ENCODE measurements around the gene SPECC1L.
A peak's percentile ranks its signal among the peaks of the same experiment; 100 is the strongest.

The SPECC1L gene

GRCh38 chr22:24414523-24414922 lies 143.9 kb downstream of the SPECC1L start:
- DNase-seq (ENCODE audit: low read depth) = no peak

- no peak for DNase-seq (ENCODE audit: low read depth)
Measured at GRCh38 chr22:24414984-24415945, 144.6 kb downstream of the SPECC1L start.

DNA sequence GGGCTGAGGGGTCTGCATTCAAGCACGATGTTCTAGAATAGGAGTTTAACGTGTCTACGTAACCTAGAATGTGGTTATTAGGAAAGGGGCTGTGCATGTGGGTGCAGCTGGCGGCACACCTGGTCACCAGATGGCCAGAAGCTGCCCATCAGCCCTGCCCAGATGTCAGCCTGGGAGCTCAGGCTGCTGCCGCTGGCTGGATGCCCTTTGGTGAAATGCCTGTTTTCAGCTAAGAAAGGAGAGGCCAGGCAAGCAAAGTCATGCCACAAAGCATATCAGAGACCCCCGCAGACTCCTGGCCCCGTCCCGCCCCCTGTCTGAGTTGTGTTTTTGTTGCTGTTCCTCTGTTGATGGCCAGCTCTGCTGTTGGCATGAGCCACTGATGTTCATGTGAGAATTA lies 145.5 kb downstream of the SPECC1L start:
- no peak for DNase-seq (ENCODE audit: low read depth)

GRCh38 chr22:24416611-24417010 lies 146.0 kb downstream of the SPECC1L start:
- DNase-seq (ENCODE audit: low read depth) = no peak

- DNase-seq (ENCODE audit: low read depth) = no peak
Measured at GRCh38 chr22:24417200-24417599, 146.6 kb downstream of the SPECC1L start.

DNA sequence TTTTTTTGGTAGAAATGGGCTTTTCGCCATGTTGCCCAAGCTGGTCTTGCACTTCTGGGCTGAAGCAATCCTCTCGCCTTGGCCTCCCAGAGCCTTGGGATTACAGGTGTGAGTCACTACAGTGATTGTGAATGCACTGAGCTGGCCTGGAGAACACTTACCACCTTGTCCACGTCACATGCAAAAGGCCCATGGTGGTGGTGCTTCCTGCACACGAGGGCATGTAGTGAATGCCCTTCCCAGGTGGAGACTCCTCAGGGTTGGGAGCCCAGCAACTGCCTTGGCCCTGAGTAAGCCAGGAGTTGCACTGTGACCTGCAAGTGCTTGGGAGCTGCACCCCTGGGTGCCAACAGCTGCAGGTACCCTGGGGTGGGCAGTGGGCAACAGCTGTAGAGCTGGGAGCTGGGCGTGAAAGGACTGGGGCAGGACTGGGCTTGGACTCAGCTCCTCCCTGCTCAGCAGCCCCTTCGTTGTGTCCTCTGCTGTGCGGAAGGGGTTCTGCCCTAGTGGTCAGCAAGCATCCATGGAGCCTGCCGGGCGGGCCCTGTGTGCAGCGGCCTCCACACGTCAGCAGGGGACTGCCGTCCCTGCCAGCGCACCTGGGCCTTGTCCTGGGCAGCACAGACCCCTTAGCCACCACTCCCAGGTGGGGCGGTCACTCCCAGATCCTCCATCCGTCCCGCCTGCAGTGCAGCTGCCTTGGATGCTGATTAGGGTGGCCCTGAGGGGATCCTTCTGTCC lies 147.4 kb downstream of the SPECC1L start:
- DNase-seq (ENCODE audit: low read depth) = no peak

DNA sequence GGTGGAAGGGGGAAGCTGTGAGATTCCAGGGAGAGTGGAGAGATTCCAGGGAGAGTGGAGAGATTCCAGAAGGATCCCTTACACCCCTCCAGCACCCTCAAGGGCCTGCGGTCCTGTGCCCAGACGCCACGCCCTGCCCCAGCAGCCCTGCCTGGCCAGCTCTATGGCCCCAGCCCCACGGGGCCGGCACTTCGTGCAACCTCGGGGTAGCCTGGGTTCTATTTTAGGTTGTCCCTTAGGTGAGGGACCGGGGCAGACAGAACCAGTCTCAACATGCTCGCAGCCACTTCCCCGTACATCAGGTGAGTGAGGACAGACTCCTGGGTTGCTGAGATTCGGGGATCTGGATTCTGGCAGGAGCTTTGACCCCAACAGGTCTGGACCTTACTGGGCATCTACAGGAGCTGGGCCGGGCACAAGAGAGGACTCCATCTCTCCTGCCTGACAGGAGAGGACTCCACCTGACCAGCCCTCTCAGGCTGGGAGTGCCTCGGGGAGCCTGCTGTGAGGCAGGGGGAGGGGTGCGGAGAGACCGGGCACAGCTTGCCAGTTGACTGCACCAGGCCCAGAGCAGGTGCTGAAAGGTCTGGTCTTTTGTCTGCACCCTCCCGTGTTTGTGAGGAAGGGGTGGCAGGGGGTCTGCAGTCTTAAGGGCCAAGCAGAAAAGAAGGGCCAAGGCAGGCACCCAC lies 148.3 kb downstream of the SPECC1L start:
- DNase-seq (ENCODE audit: low read depth) = no peak

DNA sequence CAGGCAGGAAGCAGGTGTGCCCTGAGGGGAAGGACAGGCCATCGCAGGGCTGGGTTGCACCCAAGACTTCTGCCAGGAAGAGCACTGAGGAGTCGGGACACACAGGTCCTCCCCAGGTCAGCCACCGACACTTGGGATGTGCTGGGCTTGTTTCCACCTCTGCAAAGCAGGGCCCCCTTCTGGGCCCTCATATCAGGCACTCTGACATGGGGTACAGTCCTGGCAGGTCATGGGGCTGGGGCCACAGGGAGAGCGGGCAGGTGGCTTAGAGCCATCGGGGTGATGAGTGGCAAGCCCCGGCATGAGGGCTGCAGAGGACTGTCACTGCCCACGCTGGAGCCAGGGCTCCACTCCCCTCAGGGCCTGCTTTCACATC lies 148.8 kb downstream of the SPECC1L start:
- DNase-seq (ENCODE audit: low read depth) = no peak

DNA sequence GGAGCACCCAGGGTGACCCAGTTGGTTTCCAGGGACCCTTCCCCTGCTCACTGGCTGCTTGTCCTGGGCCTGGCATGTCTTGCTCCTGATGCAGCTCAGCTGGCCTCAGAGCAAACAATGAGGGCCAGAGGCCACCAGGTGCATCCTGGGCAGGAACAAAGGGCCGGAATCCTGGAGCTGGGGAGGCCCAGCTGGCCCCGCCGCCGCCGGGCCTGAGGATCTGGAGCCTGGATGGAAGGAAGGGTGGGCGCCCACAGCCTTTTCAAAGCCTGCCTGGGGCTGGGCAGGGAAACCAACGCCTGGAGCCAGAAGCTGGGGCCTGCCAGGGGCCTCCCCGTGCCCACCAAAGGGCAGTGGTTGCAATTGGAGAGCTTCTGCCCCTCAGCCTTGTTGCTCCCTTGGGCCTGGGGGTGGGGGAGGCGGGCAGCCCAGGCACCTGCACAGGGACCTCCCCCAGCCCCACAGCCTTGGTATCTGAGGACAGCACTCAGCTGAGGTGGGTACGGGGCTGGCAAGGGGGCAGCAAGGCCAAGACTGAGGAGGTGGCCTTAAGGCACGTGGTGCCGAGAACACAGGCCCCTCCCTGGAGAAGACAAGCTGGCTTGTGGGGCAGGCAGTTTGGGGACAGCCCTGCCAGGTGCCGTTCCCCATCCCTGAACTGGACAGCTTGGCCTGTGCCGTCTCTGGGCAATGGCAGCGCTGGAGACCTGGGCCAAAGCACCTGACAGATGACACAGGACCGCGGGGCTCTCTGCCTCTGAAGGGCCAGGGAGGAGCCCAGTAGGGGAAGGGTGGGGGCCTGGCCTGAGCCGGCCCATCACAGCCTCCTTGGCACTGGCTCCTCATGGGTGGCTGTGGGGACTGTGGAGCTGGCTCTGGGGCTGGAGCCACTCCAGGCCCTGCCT lies 149.7 kb downstream of the SPECC1L start:
- DNase-seq (ENCODE audit: low read depth) = no peak

- no peak for DNase-seq (ENCODE audit: low read depth)
Measured at GRCh38 chr22:24420977-24421343, 150.3 kb downstream of the SPECC1L start.

DNA sequence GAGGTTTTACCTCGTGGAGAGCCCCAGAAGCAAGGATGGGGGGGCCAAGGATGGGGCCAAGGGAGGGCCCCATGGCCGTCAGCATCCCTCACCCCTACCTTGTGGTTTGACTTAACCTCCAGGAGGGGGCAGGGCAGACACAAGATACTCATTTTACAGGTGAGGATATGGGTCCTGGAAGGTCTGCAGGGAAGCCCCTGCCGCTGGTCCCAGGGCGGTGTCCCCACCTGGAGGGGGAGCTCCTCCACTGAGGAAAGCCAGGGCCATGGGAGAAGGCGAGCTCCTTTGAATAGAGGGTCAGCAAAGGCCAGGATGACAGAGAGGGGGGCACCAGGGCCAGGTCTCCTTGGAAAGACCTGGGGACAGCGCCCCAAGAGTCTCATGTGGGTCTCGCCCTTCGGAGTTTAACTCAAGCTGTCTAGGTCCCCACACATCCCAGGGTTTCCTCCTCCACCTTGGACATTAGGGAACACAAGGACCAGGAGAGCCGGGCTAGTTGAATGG lies 150.8 kb downstream of the SPECC1L start:
- no peak for DNase-seq (ENCODE audit: low read depth)

DNA sequence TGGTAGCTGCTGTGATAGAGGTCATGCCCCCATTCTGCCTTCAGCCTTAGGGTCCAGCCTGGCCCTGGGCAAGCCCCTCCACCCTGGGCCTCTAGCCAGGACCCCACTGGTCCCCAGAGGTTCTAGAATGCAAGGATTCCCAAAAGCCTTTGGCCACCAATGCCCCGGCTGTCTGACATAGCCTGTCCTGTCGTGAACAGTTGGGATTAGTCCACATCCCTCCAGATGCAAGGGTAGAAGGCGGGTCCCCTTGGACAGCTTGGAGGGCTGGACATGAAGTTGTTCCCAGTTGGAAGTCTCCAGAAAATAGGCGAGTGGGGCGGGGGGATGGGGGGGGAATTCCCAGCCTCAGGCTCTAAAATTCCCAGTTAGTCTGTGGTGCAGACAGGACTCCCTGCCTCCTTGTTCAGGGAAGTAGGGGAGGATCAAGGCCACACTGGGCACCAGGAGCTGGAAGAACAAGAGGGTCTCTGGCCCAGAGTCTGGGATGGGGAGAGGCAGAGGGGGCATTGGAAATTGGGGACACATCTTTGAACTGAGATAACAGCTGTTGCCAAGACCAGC lies 151.6 kb downstream of the SPECC1L start:
- DNase-seq (ENCODE audit: low read depth) = no peak

DNA sequence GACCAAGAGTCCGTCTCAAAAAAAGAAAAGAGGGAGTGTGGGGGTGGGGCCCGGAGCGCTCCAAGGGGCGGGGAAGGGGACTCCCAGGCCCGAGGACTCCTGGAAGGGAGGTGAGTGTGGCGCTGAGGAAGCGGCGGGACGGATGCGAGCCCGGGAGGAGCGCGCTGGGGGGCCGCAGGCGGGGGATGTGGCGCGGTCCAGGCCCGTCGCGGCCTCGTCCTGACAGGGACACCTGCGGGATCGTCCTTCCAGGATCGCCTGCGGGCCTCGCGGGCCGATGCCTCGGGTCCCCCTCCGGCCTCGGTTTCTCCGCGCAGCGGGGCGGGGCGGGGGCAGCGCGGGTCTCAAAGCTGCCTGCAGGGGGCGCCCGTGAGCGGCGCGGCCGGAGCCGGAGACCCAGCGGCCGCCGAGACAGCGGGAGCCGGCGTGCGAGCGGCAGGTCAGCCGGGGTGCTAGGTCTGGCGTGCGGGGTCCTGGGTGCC lies 152.9 kb downstream of the SPECC1L start:
- DNase-seq (ENCODE audit: low read depth) = peak; percentile 43

- DNase-seq (ENCODE audit: low read depth) = peak; percentile 43
Measured at GRCh38 chr22:24424001-24424900, 153.6 kb downstream of the SPECC1L start.

GRCh38 chr22:24424901-24425775 lies 154.5 kb downstream of the SPECC1L start:
- no peak for DNase-seq (ENCODE audit: low read depth)

DNA sequence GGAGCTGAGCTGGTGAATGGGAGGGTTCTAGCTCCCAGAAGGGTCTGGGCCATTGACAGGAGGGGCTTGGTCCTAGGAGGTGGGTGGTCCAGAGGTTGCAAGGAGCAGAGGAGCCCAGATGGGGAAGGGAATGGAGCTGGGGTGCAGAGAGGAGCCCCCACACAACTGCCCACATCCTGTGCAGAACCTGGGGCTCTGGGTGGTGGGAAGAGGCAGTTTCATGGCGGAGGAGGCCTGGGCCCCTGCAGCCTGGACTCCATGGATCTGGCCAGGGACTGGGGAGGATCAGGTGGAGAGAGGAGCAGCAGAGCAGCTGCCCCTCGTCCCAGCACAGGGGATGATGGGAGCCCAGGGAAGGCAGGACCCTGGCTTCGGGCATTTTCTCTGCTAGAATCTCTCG lies 155.8 kb downstream of the SPECC1L start:
- no peak for DNase-seq (ENCODE audit: low read depth)

GRCh38 chr22:24426851-24427499 lies 156.3 kb downstream of the SPECC1L start:
- no peak for DNase-seq (ENCODE audit: low read depth)

DNA sequence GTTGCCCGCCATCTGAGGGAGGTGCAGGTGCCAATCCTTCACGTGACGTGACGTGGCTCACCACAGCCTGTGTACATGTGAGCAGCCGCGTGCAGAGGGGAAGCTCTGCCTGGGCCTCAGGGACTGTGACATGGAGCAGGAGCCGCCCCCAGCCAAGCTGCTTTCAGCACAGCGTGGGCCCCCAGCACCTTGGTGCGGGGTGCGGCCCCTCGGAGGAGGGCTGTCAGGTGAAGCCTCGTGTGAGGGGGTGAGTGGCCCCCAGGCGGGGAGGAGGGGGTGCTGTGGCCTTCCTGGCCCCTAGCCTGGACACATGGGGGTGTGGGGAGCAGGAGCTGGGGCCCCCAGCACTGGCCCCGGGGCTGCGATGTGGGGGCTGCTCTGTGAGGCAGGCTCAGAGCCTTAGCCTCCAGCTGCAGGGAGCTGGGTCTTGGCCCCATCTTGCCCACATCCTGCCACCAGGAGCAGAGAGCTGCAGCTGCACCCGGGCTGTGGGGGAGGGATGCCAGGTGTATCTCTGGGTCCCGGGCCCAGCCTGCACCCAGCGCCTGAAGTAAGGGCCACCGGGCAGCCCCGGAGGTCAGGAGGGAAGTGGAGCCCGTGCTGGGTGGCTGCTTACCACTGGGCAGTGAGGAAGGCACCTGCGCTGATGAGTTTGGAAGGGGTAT lies 157.0 kb downstream of the SPECC1L start, which contains the start of gene ADORA2A:
Gene ADORA2A, plus strand, starts transcription at position 100 of the 665 bp plus-strand sequence. CDS start 5,806 bp downstream, outside the sequence.
- peak; percentile 77 for DNase-seq (ENCODE audit: low read depth)
